DND-41 (cell line): ENCODE measurements around the gene UGCG.

Experiments used
- CTCF ChIP-seq: IDR thresholded peaks from 2 replicates; pipeline ENCODE4 v1.5.1; 2012; ENCODE audit warnings: borderline replicate concordance, low read length, moderate library complexity, mild to moderate bottlenecking; ENCODE audit not compliant: poor library complexity, severe bottlenecking; ENCODE audit errors: extremely low read depth
- EZH2 ChIP-seq: IDR thresholded peaks from 3 replicates; pipeline ENCODE4 v1.6.1; 2012; ENCODE audit warnings: borderline replicate concordance, low read depth, mild to moderate bottlenecking, moderate library complexity, low read length, inconsistent platforms; ENCODE audit not compliant: severe bottlenecking

GRCh38 chr9:111948951-111949350 is 52.3 kb downstream of the UGCG start:
- TF ChIP-seq EZH2 (no peak), CTCF (no peak)
